ENCODE measurements around the gene EXOC6B.
"Not testable (repeated sequence)": the region's sequence is repeated elsewhere in the genome, so short reads cannot be mapped to it uniquely, and the experiment has no call there.

EXOC6B gene

DNA sequence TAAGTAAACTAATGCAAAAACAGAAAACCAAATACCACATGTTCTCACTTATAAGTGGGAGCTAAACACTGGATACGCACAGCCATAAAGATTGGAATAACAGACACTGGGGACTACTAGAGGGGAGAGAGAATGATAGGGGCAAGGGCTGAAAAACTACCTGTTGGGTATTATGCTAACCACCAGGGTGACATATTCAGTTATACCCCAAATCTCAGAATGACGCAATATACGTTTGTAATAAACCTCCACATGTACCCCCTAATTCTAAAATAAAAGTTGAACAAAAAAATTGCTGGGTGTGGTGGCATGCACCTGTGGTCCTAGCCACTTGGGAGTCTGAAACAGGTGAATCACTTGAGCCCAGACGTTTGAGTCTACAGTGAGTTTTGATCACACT is 157.2 kb downstream of the EXOC6B start:
- no peak overlapping the region for H3K4me3 ChIP-seq (ENCODE audit: low read length)
- no peaks in the 10 kb centered on the region for H3K4me1 ChIP-seq (ENCODE audit: control insufficient read depth, low read depth, low read length)
- no peak overlapping the region for H2BK120ac ChIP-seq (ENCODE audit: low read depth, low read length)
- DNase-seq = no peak
- H3K79me2 ChIP-seq (ENCODE audit: control insufficient read depth, insufficient read depth, low read length) = no peaks in the 10 kb centered on the region
- H3K18ac ChIP-seq (ENCODE audit: low read length) = no peak overlapping the region
- H3K79me1 ChIP-seq (ENCODE audit: low read length) = peaks cover 3% of the 10 kb centered on the region
- H3K9ac ChIP-seq (ENCODE audit: low read length) = no peak overlapping the region
- H3K4ac ChIP-seq (ENCODE audit: low read depth, low read length) = no peak overlapping the region
- no peaks in the 10 kb centered on the region for H3K36me3 ChIP-seq (ENCODE audit: control insufficient read depth, insufficient read depth, low read length)
- H3K27ac ChIP-seq (ENCODE audit: low read depth, low read length) = no peak overlapping the region
- H4K5ac ChIP-seq (ENCODE audit: low read length) = no peak overlapping the region
- H3K27me3 ChIP-seq (ENCODE audit: insufficient read depth, low read length, poor library complexity) = no peaks in the 10 kb centered on the region
- no peak overlapping the region for H3K4me2 ChIP-seq (ENCODE audit: low read length)
- no peak overlapping the region for H2BK15ac ChIP-seq (replicated peaks; ENCODE audit: low read depth)
- no peak overlapping the region for H4K8ac ChIP-seq (ENCODE audit: low read depth, low read length)
- no peak overlapping the region for H2AK5ac ChIP-seq (ENCODE audit: low read length)
- H3K23ac ChIP-seq (ENCODE audit: low read length) = no peak overlapping the region
- H2BK5ac ChIP-seq (ENCODE audit: low read length) = no peak overlapping the region
- no CpG with 5 or more reads among the region's 4 CpGs for WGBS (ENCODE audit: extremely low coverage, insufficient coverage, low lambda C conversion rate)
- no peak overlapping the region for H3K56ac ChIP-seq (ENCODE audit: low read length)

GRCh38 chr2:72665448-72665847 is 160.4 kb downstream of the EXOC6B start:
- H3K36me3 ChIP-seq (ENCODE audit: control insufficient read depth, insufficient read depth, low read length) = no peaks in the 10 kb centered on the region
- no peak overlapping the region for H3K56ac ChIP-seq (ENCODE audit: low read length)
- H3K79me1 ChIP-seq (ENCODE audit: low read length) = peaks cover 3% of the 10 kb centered on the region
- H4K5ac ChIP-seq (ENCODE audit: low read length) = no peak overlapping the region
- H2AK5ac ChIP-seq (ENCODE audit: low read length) = no peak overlapping the region
- H3K9ac ChIP-seq (ENCODE audit: low read length) = no peak overlapping the region
- H3K27ac ChIP-seq (ENCODE audit: low read depth, low read length) = no peak overlapping the region
- no peak overlapping the region for H3K4me2 ChIP-seq (ENCODE audit: low read length)
- no peak overlapping the region for H4K8ac ChIP-seq (ENCODE audit: low read depth, low read length)
- no peak for DNase-seq
- no peak overlapping the region for H2BK15ac ChIP-seq (replicated peaks; ENCODE audit: low read depth)
- no peaks in the 10 kb centered on the region for H3K79me2 ChIP-seq (ENCODE audit: control insufficient read depth, insufficient read depth, low read length)
- H3K4ac ChIP-seq (ENCODE audit: low read depth, low read length) = no peak overlapping the region
- WGBS (ENCODE audit: extremely low coverage, insufficient coverage, low lambda C conversion rate) = no CpG with 5 or more reads among the region's 2 CpGs
- no peaks in the 10 kb centered on the region for H3K4me1 ChIP-seq (ENCODE audit: control insufficient read depth, low read depth, low read length)
- no peak overlapping the region for H3K18ac ChIP-seq (ENCODE audit: low read length)
- H2BK5ac ChIP-seq (ENCODE audit: low read length) = no peak overlapping the region
- no peak overlapping the region for H3K23ac ChIP-seq (ENCODE audit: low read length)
- no peak overlapping the region for H2BK120ac ChIP-seq (ENCODE audit: low read depth, low read length)
- no peaks in the 10 kb centered on the region for H3K27me3 ChIP-seq (ENCODE audit: insufficient read depth, low read length, poor library complexity)
- H3K4me3 ChIP-seq (ENCODE audit: low read length) = no peak overlapping the region

GRCh38 chr2:72661985-72662384 is 163.8 kb downstream of the EXOC6B start:
- no peak overlapping the region for H4K8ac ChIP-seq (ENCODE audit: low read depth, low read length)
- no peaks in the 10 kb centered on the region for H3K4me1 ChIP-seq (ENCODE audit: control insufficient read depth, low read depth, low read length)
- H3K79me1 ChIP-seq (ENCODE audit: low read length) = peaks cover 3% of the 10 kb centered on the region
- no peak overlapping the region for H3K4me2 ChIP-seq (ENCODE audit: low read length)
- no peak overlapping the region for H3K4ac ChIP-seq (ENCODE audit: low read depth, low read length)
- no peak overlapping the region for H2AK5ac ChIP-seq (ENCODE audit: low read length)
- no peak overlapping the region for H4K5ac ChIP-seq (ENCODE audit: low read length)
- H2BK15ac ChIP-seq (replicated peaks; ENCODE audit: low read depth) = no peak overlapping the region
- WGBS (ENCODE audit: extremely low coverage, insufficient coverage, low lambda C conversion rate) = no CpG with 5 or more reads among the region's 2 CpGs
- H3K27me3 ChIP-seq (ENCODE audit: insufficient read depth, low read length, poor library complexity) = no peaks in the 10 kb centered on the region
- no peak overlapping the region for H2BK120ac ChIP-seq (ENCODE audit: low read depth, low read length)
- no peak for DNase-seq
- no peak overlapping the region for H3K56ac ChIP-seq (ENCODE audit: low read length)
- H3K36me3 ChIP-seq (ENCODE audit: control insufficient read depth, insufficient read depth, low read length) = no peaks in the 10 kb centered on the region
- no peaks in the 10 kb centered on the region for H3K79me2 ChIP-seq (ENCODE audit: control insufficient read depth, insufficient read depth, low read length)
- no peak overlapping the region for H3K4me3 ChIP-seq (ENCODE audit: low read length)
- no peak overlapping the region for H3K9ac ChIP-seq (ENCODE audit: low read length)
- H3K23ac ChIP-seq (ENCODE audit: low read length) = no peak overlapping the region
- H3K18ac ChIP-seq (ENCODE audit: low read length) = no peak overlapping the region
- H3K27ac ChIP-seq (ENCODE audit: low read depth, low read length) = no peak overlapping the region
- H2BK5ac ChIP-seq (ENCODE audit: low read length) = no peak overlapping the region

DNA sequence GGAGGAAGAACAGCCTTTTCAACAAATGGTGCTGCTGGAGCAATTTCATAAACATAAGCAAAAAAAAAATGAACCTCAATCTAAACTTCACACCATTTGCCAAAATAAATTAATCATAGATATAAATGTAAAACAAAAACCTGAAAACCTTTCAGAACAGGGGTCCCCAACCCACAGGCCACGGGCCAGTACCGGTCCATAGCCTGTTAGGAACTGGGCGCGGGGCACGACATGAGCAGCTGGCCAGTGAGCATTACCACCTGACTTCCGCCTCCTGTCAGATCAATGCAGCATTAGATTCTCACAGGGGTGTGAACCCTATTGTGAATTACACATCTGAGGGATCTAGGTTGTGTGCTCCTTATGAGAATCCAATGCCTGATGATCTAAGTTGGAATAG is 176.0 kb downstream of the EXOC6B start:
- no peak overlapping the region for H3K56ac ChIP-seq (ENCODE audit: low read length)
- no peak overlapping the region for H2AK5ac ChIP-seq (ENCODE audit: low read length)
- H3K36me3 ChIP-seq (ENCODE audit: control insufficient read depth, insufficient read depth, low read length) = no peaks in the 10 kb centered on the region
- no peak overlapping the region for H3K4ac ChIP-seq (ENCODE audit: low read depth, low read length)
- H4K8ac ChIP-seq (ENCODE audit: low read depth, low read length) = no peak overlapping the region
- H2BK120ac ChIP-seq (ENCODE audit: low read depth, low read length) = no peak overlapping the region
- H3K79me1 ChIP-seq (ENCODE audit: low read length) = no peaks in the 10 kb centered on the region
- no peaks in the 10 kb centered on the region for H3K4me1 ChIP-seq (ENCODE audit: control insufficient read depth, low read depth, low read length)
- no peak overlapping the region for H3K23ac ChIP-seq (ENCODE audit: low read length)
- H3K4me3 ChIP-seq (ENCODE audit: low read length) = no peak overlapping the region
- H3K27ac ChIP-seq (ENCODE audit: low read depth, low read length) = no peak overlapping the region
- H2BK5ac ChIP-seq (ENCODE audit: low read length) = no peak overlapping the region
- H3K9ac ChIP-seq (ENCODE audit: low read length) = no peak overlapping the region
- no peak overlapping the region for H2BK15ac ChIP-seq (replicated peaks; ENCODE audit: low read depth)
- H4K5ac ChIP-seq (ENCODE audit: low read length) = no peak overlapping the region
- DNase-seq = no peak
- no CpG with 5 or more reads among the region's 6 CpGs for WGBS (ENCODE audit: extremely low coverage, insufficient coverage, low lambda C conversion rate)
- H3K4me2 ChIP-seq (ENCODE audit: low read length) = no peak overlapping the region
- H3K18ac ChIP-seq (ENCODE audit: low read length) = no peak overlapping the region
- no peaks in the 10 kb centered on the region for H3K27me3 ChIP-seq (ENCODE audit: insufficient read depth, low read length, poor library complexity)
- H3K79me2 ChIP-seq (ENCODE audit: control insufficient read depth, insufficient read depth, low read length) = no peaks in the 10 kb centered on the region

DNA sequence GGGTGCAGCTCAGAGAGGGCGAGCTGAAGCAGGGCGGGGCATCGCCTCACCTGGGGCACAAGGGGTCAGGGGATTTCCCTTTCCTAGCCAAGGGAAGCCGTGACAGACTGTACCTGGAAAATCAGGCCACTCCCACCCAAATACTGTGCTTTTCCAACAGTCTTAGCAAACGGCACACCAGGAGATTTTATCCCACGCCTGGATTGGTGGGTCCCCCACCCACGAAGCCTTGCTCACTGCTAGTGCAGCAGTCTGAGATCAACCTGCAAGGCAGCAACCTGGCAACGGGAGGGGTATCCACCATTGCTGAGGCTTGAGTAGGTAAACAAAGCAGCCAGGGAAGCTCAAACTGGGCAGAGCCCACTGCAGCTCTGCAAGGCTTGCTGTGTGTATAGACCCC is 184.6 kb downstream of the EXOC6B start:
- no CpG with 5 or more reads among the region's 8 CpGs for WGBS (ENCODE audit: extremely low coverage, insufficient coverage, low lambda C conversion rate)
- not testable (repeated sequence) for H3K56ac ChIP-seq (ENCODE audit: low read length); H4K8ac ChIP-seq (ENCODE audit: low read depth, low read length); H2BK15ac ChIP-seq (replicated peaks; ENCODE audit: low read depth); DNase-seq; H3K4me3 ChIP-seq (ENCODE audit: low read length); H3K27me3 ChIP-seq (ENCODE audit: insufficient read depth, low read length, poor library complexity); H3K79me2 ChIP-seq (ENCODE audit: control insufficient read depth, insufficient read depth, low read length); H3K27ac ChIP-seq (ENCODE audit: low read depth, low read length); H2BK5ac ChIP-seq (ENCODE audit: low read length); H4K5ac ChIP-seq (ENCODE audit: low read length); H2BK120ac ChIP-seq (ENCODE audit: low read depth, low read length); H3K9ac ChIP-seq (ENCODE audit: low read length); H3K4me1 ChIP-seq (ENCODE audit: control insufficient read depth, low read depth, low read length); H3K36me3 ChIP-seq (ENCODE audit: control insufficient read depth, insufficient read depth, low read length); H3K18ac ChIP-seq (ENCODE audit: low read length); H2AK5ac ChIP-seq (ENCODE audit: low read length); H3K23ac ChIP-seq (ENCODE audit: low read length); H3K4me2 ChIP-seq (ENCODE audit: low read length); H3K79me1 ChIP-seq (ENCODE audit: low read length); H3K4ac ChIP-seq (ENCODE audit: low read depth, low read length)

GRCh38 chr2:72638600-72639211 is 187.1 kb downstream of the EXOC6B start:
- H3K18ac ChIP-seq (ENCODE audit: low read length) = no peak overlapping the region
- H3K23ac ChIP-seq (ENCODE audit: low read length) = no peak overlapping the region
- H2AK5ac ChIP-seq (ENCODE audit: low read length) = no peak overlapping the region
- no peak overlapping the region for H3K4ac ChIP-seq (ENCODE audit: low read depth, low read length)
- H4K8ac ChIP-seq (ENCODE audit: low read depth, low read length) = no peak overlapping the region
- no peaks in the 10 kb centered on the region for H3K4me1 ChIP-seq (ENCODE audit: control insufficient read depth, low read depth, low read length)
- H3K79me1 ChIP-seq (ENCODE audit: low read length) = peaks cover 2% of the 10 kb centered on the region
- no peak overlapping the region for H3K9ac ChIP-seq (ENCODE audit: low read length)
- H4K5ac ChIP-seq (ENCODE audit: low read length) = no peak overlapping the region
- no peaks in the 10 kb centered on the region for H3K27me3 ChIP-seq (ENCODE audit: insufficient read depth, low read length, poor library complexity)
- H2BK15ac ChIP-seq (replicated peaks; ENCODE audit: low read depth) = no peak overlapping the region
- H3K4me3 ChIP-seq (ENCODE audit: low read length) = no peak overlapping the region
- H3K56ac ChIP-seq (ENCODE audit: low read length) = no peak overlapping the region
- no CpG with 5 or more reads among the region's 6 CpGs for WGBS (ENCODE audit: extremely low coverage, insufficient coverage, low lambda C conversion rate)
- H3K36me3 ChIP-seq (ENCODE audit: control insufficient read depth, insufficient read depth, low read length) = no peaks in the 10 kb centered on the region
- H2BK120ac ChIP-seq (ENCODE audit: low read depth, low read length) = no peak overlapping the region
- no peak overlapping the region for H3K27ac ChIP-seq (ENCODE audit: low read depth, low read length)
- no peaks in the 10 kb centered on the region for H3K79me2 ChIP-seq (ENCODE audit: control insufficient read depth, insufficient read depth, low read length)
- H3K4me2 ChIP-seq (ENCODE audit: low read length) = no peak overlapping the region
- DNase-seq = no peak
- no peak overlapping the region for H2BK5ac ChIP-seq (ENCODE audit: low read length)
